HEK293T (cell line): ENCODE data around the gene CHCHD3.

Source experiments
- CTCF ChIA-PET: fragments of 350-600 bp; formaldehyde crosslinking; extraction: SDS; loops from one replicate; lab custom pipeline; 2021; ENCODE audit warnings: antibody characterized with exemption, inconsistent platforms; lab: Yijun Ruan, JAX
- POLR2A ChIA-PET: fragments of 350-600 bp; formaldehyde crosslinking; extraction: SDS; loops from one replicate; lab custom pipeline; 2020; ENCODE audit warnings: antibody characterized with exemption, inconsistent platforms; lab: Yijun Ruan, JAX
- DNase-seq: peaks from one replicate; pipeline ENCODE4 v3.0.0; 2012; ENCODE audit warnings: mixed read lengths; ENCODE audit errors: extremely low spot score
- ARNT ChIP-seq: fragments of 450-650 bp; IDR thresholded peaks from 2 replicates; pipeline ENCODE4 v1.6.1; 2017; ENCODE audit warnings: mild to moderate bottlenecking
- BHLHE40 ChIP-seq: fragments of 450-650 bp; IDR thresholded peaks from 2 replicates; pipeline ENCODE4 v1.6.1; 2016; ENCODE audit warnings: mild to moderate bottlenecking, moderate library complexity, borderline replicate concordance
- CTBP1 ChIP-seq: fragments of 450-650 bp; IDR thresholded peaks from 2 replicates; pipeline ENCODE4 v1.6.1; 2016; ENCODE audit warnings: borderline replicate concordance
- ELF4 ChIP-seq: fragments of 450-650 bp; IDR thresholded peaks from 2 replicates; pipeline ENCODE4 v1.6.1; 2017; ENCODE audit warnings: antibody characterized with exemption
- FOXA1 ChIP-seq: fragments of 450-650 bp; IDR thresholded peaks from 2 replicates; pipeline ENCODE4 v1.6.1; 2016; ENCODE audit warnings: mild to moderate bottlenecking
- FOXK2 ChIP-seq: fragments of 450-650 bp; IDR thresholded peaks from 2 replicates; pipeline ENCODE4 v1.6.1; 2016; ENCODE audit warnings: mild to moderate bottlenecking
- FOXM1 ChIP-seq: fragments of 450-650 bp; IDR thresholded peaks from 2 replicates; pipeline ENCODE4 v1.6.1; 2017; ENCODE audit warnings: mild to moderate bottlenecking, borderline replicate concordance
- HDGF ChIP-seq: fragments of 450-650 bp; IDR thresholded peaks from 2 replicates; pipeline ENCODE4 v1.6.1; 2017; ENCODE audit warnings: antibody characterized with exemption, borderline replicate concordance
- L3MBTL2 ChIP-seq: fragments of 450-650 bp; conservative IDR thresholded peaks from 2 replicates; pipeline ENCODE4 v1.6.1; 2016; ENCODE audit warnings: mild to moderate bottlenecking
- LEF1 ChIP-seq: fragments of 450-650 bp; IDR thresholded peaks from 2 replicates; pipeline ENCODE4 v1.6.1; 2017; ENCODE audit warnings: mild to moderate bottlenecking, borderline replicate concordance
- NFRKB ChIP-seq: fragments of 450-650 bp; IDR thresholded peaks from 2 replicates; pipeline ENCODE4 v1.6.1; 2016; ENCODE audit warnings: mild to moderate bottlenecking, moderate library complexity
- PKNOX1 ChIP-seq: fragments of 450-650 bp; IDR thresholded peaks from 2 replicates; pipeline ENCODE4 v1.6.1; 2016
- SP1 ChIP-seq: fragments of 450-650 bp; IDR thresholded peaks from 2 replicates; pipeline ENCODE4 v1.6.1; 2017
- SUZ12 ChIP-seq: fragments of 450-650 bp; IDR thresholded peaks from 2 replicates; pipeline ENCODE4 v1.6.1; 2016; ENCODE audit warnings: mild to moderate bottlenecking
- TARDBP ChIP-seq: fragments of 450-650 bp; IDR thresholded peaks from 2 replicates; pipeline ENCODE4 v1.6.1; 2016
- ZNF384 ChIP-seq: fragments of 450-650 bp; IDR thresholded peaks from 2 replicates; pipeline ENCODE4 v1.6.1; 2016

CHCHD3 gene

GRCh38 chr7:133025056-133025455, 56.8 kb downstream of the CHCHD3 start:
- DNase-seq, result no peak
- no peak for TF ChIP-seq ARNT
- TF ChIP-seq FOXK2, result no peak
- no peak for TF ChIP-seq CTBP1
- TF ChIP-seq ZNF384, result no peak
- TF ChIP-seq HDGF, result no peak
- TF ChIP-seq ELF4, result no peak
- TF ChIP-seq TARDBP, result no peak
- TF ChIP-seq SUZ12, result no peak
- no peak for TF ChIP-seq LEF1
- no peak for TF ChIP-seq L3MBTL2
- no peak for TF ChIP-seq NFRKB
- no peak for TF ChIP-seq FOXM1
- no peak for TF ChIP-seq BHLHE40
- TF ChIP-seq PKNOX1, result no peak
- no peak for TF ChIP-seq FOXA1
- TF ChIP-seq SP1, result no peak
- ChIA-PET POLR2A (no interaction called here), CTCF (no interaction called here)

GRCh38 chr7:133024596-133024995, 57.3 kb downstream of the CHCHD3 start:
- ChIA-PET POLR2A (no interaction called here), CTCF (no interaction called here)
- DNase-seq, result no peak
- TF ChIP-seq FOXA1 (no peak), SP1 (no peak), CTBP1 (no peak), L3MBTL2 (no peak), LEF1 (no peak), PKNOX1 (no peak), ZNF384 (no peak), TARDBP (no peak), ARNT (no peak), SUZ12 (no peak), FOXM1 (no peak), HDGF (no peak), BHLHE40 (no peak), FOXK2 (no peak), ELF4 (no peak), NFRKB (no peak)

GRCh38 chr7:133023370-133024071, 58.4 kb downstream of the CHCHD3 start:
- TF ChIP-seq SUZ12 (no peak), TARDBP (no peak), LEF1 (no peak), HDGF (no peak), NFRKB (no peak), PKNOX1 (no peak), ZNF384 (no peak), BHLHE40 (no peak), FOXM1 (no peak), FOXA1 (no peak), L3MBTL2 (no peak), CTBP1 (no peak), SP1 (no peak), ELF4 (no peak), ARNT (no peak), FOXK2 (no peak)
- DNase-seq, result no peak
- ChIA-PET POLR2A (no interaction called here), CTCF (no interaction called here)

- ChIA-PET CTCF (interaction anchor here (0.9 kb wide), 1 partner anchor 11 kb away, joined by 3 read pairs; no protein-coding TSS in a partner anchor), POLR2A (no interaction called here)
- DNase-seq, result no peak
- TF ChIP-seq SP1, result no peak
Measured at GRCh38 chr7:133022661-133023060, 59.2 kb downstream of the CHCHD3 start.

GRCh38 chr7:133021196-133021595, 60.7 kb downstream of the CHCHD3 start:
- CTCF ChIA-PET, result no interaction called here
- POLR2A ChIA-PET, result no interaction called here
- DNase-seq, result no peak
- TF ChIP-seq L3MBTL2 (no peak), SUZ12 (no peak), TARDBP (no peak), ZNF384 (no peak), CTBP1 (no peak), FOXK2 (no peak), ARNT (no peak), LEF1 (no peak), SP1 (no peak), HDGF (no peak), ELF4 (no peak), FOXA1 (no peak), FOXM1 (no peak), PKNOX1 (no peak), BHLHE40 (no peak), NFRKB (no peak)

GRCh38 chr7:133020496-133020895, 61.4 kb downstream of the CHCHD3 start:
- no peak for DNase-seq
- TF ChIP-seq ARNT, result no peak
- CTCF ChIA-PET, result no interaction called here
- POLR2A ChIA-PET, result no interaction called here
